Smooth muscle cell (in vitro differentiated cells): ENCODE data around the gene NAGLU. TPM values are rescaled to one million over a fixed set of nuclear protein-coding genes. Genes with fewer than 3 reads are reported as not detected.

Experiments
- DNase-seq: peaks from one replicate; lab custom pipeline; 2025; ENCODE audit not compliant: unreplicated experiment; lab: John Stamatoyannopoulos, UW
- H2AFZ ChIP-seq: fragments of 200-600 bp; sonication (generic); 2 replicates; pipeline ENCODE4 v1.6.0; 2016; ENCODE audit warnings: antibody characterized with exemption, low read depth, mild to moderate bottlenecking
- H3F3A ChIP-seq: fragments of 200-600 bp; sonication (generic); 2 replicates; pipeline ENCODE4 v1.6.0; 2017; ENCODE audit warnings: antibody characterized with exemption, low read depth
- H3K27ac ChIP-seq: fragments of 200-600 bp; sonication (generic); 2 replicates; pipeline ENCODE4 v1.5.1; 2016; ENCODE audit warnings: low read depth, mild to moderate bottlenecking
- H3K27me3 ChIP-seq: fragments of 200-600 bp; sonication (generic); 2 replicates; pipeline ENCODE4 v1.6.1; 2016; ENCODE audit warnings: low read depth, mild to moderate bottlenecking
- H3K36me3 ChIP-seq: fragments of 200-600 bp; sonication (generic); 2 replicates; pipeline ENCODE4 v1.5.1; 2016; ENCODE audit warnings: low read depth
- H3K4me1 ChIP-seq: fragments of 200-600 bp; sonication (generic); 2 replicates; pipeline ENCODE4 v1.5.1; 2016; ENCODE audit warnings: low read depth
- H3K4me2 ChIP-seq: fragments of 200-600 bp; sonication (generic); 2 replicates; pipeline ENCODE4 v1.6.0; 2016; ENCODE audit warnings: mild to moderate bottlenecking
- H3K4me3 ChIP-seq: fragments of 200-600 bp; sonication (generic); 2 replicates; pipeline ENCODE4 v1.5.1; 2016; ENCODE audit warnings: mild to moderate bottlenecking
- H3K79me2 ChIP-seq: fragments of 200-600 bp; sonication (generic); 2 replicates; pipeline ENCODE4 v1.6.0; 2016; ENCODE audit warnings: low read depth, mild to moderate bottlenecking
- H3K9ac ChIP-seq: fragments of 200-600 bp; sonication (generic); 2 replicates; pipeline ENCODE4 v1.6.0; 2016; ENCODE audit warnings: low read depth
- H3K9me3 ChIP-seq: fragments of 200-600 bp; sonication (generic); replicated peaks from 2 replicates; pipeline ENCODE4 v1.5.1; 2016; ENCODE audit warnings: low read depth
- H4K20me1 ChIP-seq: fragments of 200-600 bp; sonication (generic); 2 replicates; pipeline ENCODE4 v1.6.0; 2016; ENCODE audit warnings: low read depth
- WGBS: methylation state at CpG from one replicate; pipeline ENCODE4 v1.1.7; 2016; ENCODE audit warnings: low lambda C conversion rate; 5-methylcytosine and 5-hydroxymethylcytosine counted together
- polyA plus RNA-seq: library from polyadenylated mRNA; unstranded; fragments of >200 nt; fragmentation: Nextera tagmentation; extraction: Ambion mirVana; gene quantifications from 2 replicates; pipeline ENCODE4 v1.2.1, GENCODE V29; 2016
- total RNA-seq: library from RNA; depleted of rRNA; stranded (reverse); fragments of >200 nt; gene quantifications from 2 replicates; pipeline ENCODE4 v1.2.3, GENCODE V29; 2014
- TF ChIP-seq, protein P1 (sequence below): fragments of 200-600 bp; sonication (generic); IDR thresholded peaks from 2 replicates; pipeline ENCODE4 v1.5.1; 2017; ENCODE audit warnings: borderline replicate concordance, mild to moderate bottlenecking, antibody characterized with exemption; ENCODE audit not compliant: insufficient read depth, poor library complexity, severe bottlenecking

Gene NAGLU
- total RNA-seq (23.0 and 27.2 TPM in 2 replicates), polyA plus RNA-seq (39.9 and 51.6 TPM in 2 replicates)

DNA sequence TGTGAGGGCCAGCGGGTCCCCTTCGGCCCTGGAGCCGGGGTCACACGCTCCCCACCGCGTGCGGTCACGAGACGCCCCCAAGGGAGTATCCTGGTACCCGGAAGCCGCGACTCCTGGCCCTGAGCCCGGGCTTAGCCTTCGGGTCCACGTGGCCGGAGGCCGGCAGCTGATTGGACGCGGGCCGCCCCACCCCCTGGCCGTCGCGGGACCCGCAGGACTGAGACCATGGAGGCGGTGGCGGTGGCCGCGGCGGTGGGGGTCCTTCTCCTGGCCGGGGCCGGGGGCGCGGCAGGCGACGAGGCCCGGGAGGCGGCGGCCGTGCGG is at the start of gene NAGLU:
TSS of gene NAGLU (plus strand) at position 194 of the 324 bp plus-strand sequence. CDS start at position 226, 32 bp downstream.
- Histone ChIP-seq H3K9ac (peak within 1 kb of the TSS; percentile 26), H3K27ac (peak within 1 kb of the TSS; percentile 36), H3K9me3 (no peaks in the 10 kb centered on the region), H3F3A (peaks cover 8% of the 10 kb centered on the region), H3K79me2 (peaks cover 5% of the 10 kb centered on the region), H4K20me1 (no peaks in the 10 kb centered on the region), H3K4me2 (peak within 1 kb of the TSS; percentile 85), H2AFZ (peak within 1 kb of the TSS; percentile 69), H3K27me3 (no peaks in the 10 kb centered on the region), H3K4me3 (peak within 1 kb of the TSS; percentile 65), H3K36me3 (no peaks in the 10 kb centered on the region), H3K4me1 (no peaks in the 10 kb centered on the region)
- 2% methylated on average over 22 of the region's 40 CpGs for WGBS
- DNase-seq, result peak; percentile 73
- TF ChIP-seq, protein P1, sequence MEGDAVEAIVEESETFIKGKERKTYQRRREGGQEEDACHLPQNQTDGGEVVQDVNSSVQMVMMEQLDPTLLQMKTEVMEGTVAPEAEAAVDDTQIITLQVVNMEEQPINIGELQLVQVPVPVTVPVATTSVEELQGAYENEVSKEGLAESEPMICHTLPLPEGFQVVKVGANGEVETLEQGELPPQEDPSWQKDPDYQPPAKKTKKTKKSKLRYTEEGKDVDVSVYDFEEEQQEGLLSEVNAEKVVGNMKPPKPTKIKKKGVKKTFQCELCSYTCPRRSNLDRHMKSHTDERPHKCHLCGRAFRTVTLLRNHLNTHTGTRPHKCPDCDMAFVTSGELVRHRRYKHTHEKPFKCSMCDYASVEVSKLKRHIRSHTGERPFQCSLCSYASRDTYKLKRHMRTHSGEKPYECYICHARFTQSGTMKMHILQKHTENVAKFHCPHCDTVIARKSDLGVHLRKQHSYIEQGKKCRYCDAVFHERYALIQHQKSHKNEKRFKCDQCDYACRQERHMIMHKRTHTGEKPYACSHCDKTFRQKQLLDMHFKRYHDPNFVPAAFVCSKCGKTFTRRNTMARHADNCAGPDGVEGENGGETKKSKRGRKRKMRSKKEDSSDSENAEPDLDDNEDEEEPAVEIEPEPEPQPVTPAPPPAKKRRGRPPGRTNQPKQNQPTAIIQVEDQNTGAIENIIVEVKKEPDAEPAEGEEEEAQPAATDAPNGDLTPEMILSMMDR, result no peak

DNA sequence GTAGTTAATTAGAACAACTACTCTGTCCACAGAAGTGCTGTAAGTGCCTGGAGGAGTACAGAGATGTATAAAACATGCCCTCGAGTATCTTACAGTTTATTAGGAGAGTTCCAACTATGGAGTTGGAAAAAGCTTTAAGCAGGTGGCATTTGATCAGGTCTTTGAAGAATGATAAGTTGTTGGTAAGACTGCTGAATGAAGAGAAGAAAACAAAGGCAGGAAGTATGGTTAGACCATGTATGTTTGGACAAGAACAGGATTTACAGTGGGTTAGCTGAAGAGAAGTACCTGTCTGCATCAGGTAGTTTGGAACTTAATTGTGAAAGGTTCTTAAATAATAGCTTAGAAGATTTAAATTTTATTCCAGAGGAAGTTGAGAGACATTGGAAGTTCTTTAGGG is 48.0 kb upstream of the NAGLU start:
- H3K4me1 ChIP-seq, result no peaks in the 10 kb centered on the region

DNA sequence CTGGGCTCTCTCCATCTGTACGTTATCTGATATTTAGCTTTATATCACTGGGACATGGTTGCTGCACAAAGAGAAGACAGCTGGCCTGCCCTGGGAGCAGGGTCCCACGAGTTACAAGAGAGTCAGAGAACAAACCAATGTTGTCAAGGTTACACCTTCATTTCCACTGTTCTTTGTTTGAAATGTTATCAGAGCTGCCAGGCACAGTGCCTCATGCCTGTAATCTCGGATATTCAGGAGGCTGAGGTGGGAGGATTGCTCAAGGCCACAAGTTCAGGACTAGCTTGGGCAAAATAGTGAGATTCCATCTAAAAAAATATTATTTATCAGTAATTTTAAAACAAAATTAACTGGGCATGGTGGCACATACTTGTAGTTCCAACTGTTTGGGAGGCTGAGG is 42.7 kb upstream of the NAGLU start:
- Histone ChIP-seq H3K36me3 (peaks cover 22% of the 10 kb centered on the region), H3K9ac (no peak overlapping the region), H3K79me2 (no peaks in the 10 kb centered on the region), H3K27ac (no peak overlapping the region), H3K9me3 (no peaks in the 10 kb centered on the region), H3K4me1 (no peaks in the 10 kb centered on the region), H3K27me3 (no peaks in the 10 kb centered on the region), H4K20me1 (no peaks in the 10 kb centered on the region), H2AFZ (no peak overlapping the region), H3F3A (no peaks in the 10 kb centered on the region), H3K4me2 (no peak overlapping the region), H3K4me3 (no peak overlapping the region)
- no peak for DNase-seq
- TF ChIP-seq, protein P1, result no peak
- WGBS, result 93% methylated on average over 3 of the region's 3 CpGs

More for the DNA sequence above, 48.0 kb upstream of the NAGLU start:
- Histone ChIP-seq H2AFZ (no peak overlapping the region), H3K36me3 (peaks cover 18% of the 10 kb centered on the region), H3K4me2 (no peak overlapping the region), H3K27me3 (no peaks in the 10 kb centered on the region), H3K9me3 (no peaks in the 10 kb centered on the region), H4K20me1 (no peaks in the 10 kb centered on the region), H3K27ac (no peak overlapping the region), H3K79me2 (no peaks in the 10 kb centered on the region), H3F3A (no peaks in the 10 kb centered on the region), H3K4me3 (no peak overlapping the region), H3K9ac (no peak overlapping the region)
- TF ChIP-seq, protein P1, result no peak
- WGBS, result 79% methylated on average over 1 of the region's 1 CpG
- no peak for DNase-seq

DNA sequence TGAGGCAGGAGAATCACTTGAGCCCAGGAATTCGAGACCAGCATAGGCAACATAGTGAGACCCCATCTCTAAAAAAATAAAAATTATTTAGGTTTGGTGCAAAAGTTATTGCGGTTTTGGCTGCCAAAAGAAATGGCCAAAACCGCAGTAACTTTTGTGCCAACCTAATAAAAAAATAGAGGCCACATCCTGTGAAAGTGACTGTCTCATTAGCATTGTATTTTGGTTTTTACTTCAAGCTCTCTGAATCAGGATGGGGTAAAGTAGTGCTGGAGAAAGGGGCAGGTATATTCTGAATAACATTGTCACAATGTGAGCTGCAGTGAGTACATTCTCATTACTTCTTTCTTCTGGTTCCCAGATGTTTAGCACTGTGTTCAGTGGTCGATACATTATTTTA is 41.4 kb upstream of the NAGLU start:
- Histone ChIP-seq H3K4me3 (no peak overlapping the region), H4K20me1 (no peaks in the 10 kb centered on the region), H3K27ac (no peak overlapping the region), H3K79me2 (no peaks in the 10 kb centered on the region), H3K4me1 (no peaks in the 10 kb centered on the region), H3K4me2 (no peak overlapping the region), H3F3A (no peaks in the 10 kb centered on the region), H3K9ac (no peak overlapping the region), H3K27me3 (no peaks in the 10 kb centered on the region), H3K9me3 (no peaks in the 10 kb centered on the region), H3K36me3 (peaks cover 19% of the 10 kb centered on the region), H2AFZ (no peak overlapping the region)
- TF ChIP-seq, protein P1, result no peak
- no peak for DNase-seq
- 96% methylated on average over 4 of the region's 4 CpGs for WGBS
